HUES6 (cell line): Measurements from ENCODE around the gene RAC3.

Source experiments
- H3K27ac ChIP-seq: 2 replicates; pipeline ENCODE4 v1.7.0; 2013; ENCODE audit warnings: low read depth, mild to moderate bottlenecking, low read length, inconsistent platforms
- H3K27me3 ChIP-seq: 2 replicates; pipeline ENCODE4 v1.6.1; 2013; ENCODE audit warnings: low read length; ENCODE audit not compliant: control insufficient read depth, insufficient read depth
- H3K36me3 ChIP-seq: 2 replicates; pipeline ENCODE4 v1.6.1; 2013; ENCODE audit warnings: low read length; ENCODE audit not compliant: control insufficient read depth, insufficient read depth
- H3K4me1 ChIP-seq: 2 replicates; pipeline ENCODE4 v1.6.1; 2013; ENCODE audit warnings: low read length; ENCODE audit not compliant: control insufficient read depth, insufficient read depth
- H3K4me3 ChIP-seq: 2 replicates; pipeline ENCODE4 v1.5.1; 2013; ENCODE audit warnings: low read depth, low read length
- H3K9ac ChIP-seq: one replicate; pipeline ENCODE4 v1.6.1; 2013; ENCODE audit warnings: mild to moderate bottlenecking, low read length
- H3K9me3 ChIP-seq: 2 replicates; pipeline ENCODE4 v1.6.1; 2013; ENCODE audit warnings: low read depth, low read length; ENCODE audit not compliant: control insufficient read depth, insufficient read depth

RAC3 gene

GRCh38 chr17:82083009-82083408 is 51.5 kb downstream of the RAC3 start:
- H3K27ac ChIP-seq: no peak overlapping the region
- no peak overlapping the region for H3K9ac ChIP-seq
- H3K4me1 ChIP-seq: no peaks in the 10 kb centered on the region
- no peaks in the 10 kb centered on the region for H3K27me3 ChIP-seq
- H3K4me3 ChIP-seq: no peak overlapping the region
- peaks cover 99% of the 10 kb centered on the region for H3K36me3 ChIP-seq
- no peaks in the 10 kb centered on the region for H3K9me3 ChIP-seq
